ENCODE measurements around the gene PFDN6. TPM values are rescaled to one million over a fixed set of nuclear protein-coding genes. Genes with fewer than 3 reads are reported as not detected.

Gene PFDN6
- total and polyA plus RNA-seq, 2 of the 13 experiments (the other 11 are each of a cell fraction or from before 2014, with no cell fraction given): 75.5 to 87.0 TPM

GRCh38 chr6:33271468-33272274, 17.7 kb upstream of the PFDN6 start, which contains the start of the genes RPS18 and VPS52 (continued):
- TF ChIP-seq HNF1A (IDR thresholded peaks at IDR 0.05; ENCODE audit: low read depth) (peak; percentile 29; the same call in 1 of the 2 replicates), HNF1A (CRISPR knock-in tag; IDR thresholded peaks at IDR 0.05; ENCODE audit: borderline replicate concordance) (peak; percentile 79), ZBTB10 (CRISPR knock-in tag; IDR thresholded peaks at IDR 0.05; ENCODE audit: borderline replicate concordance) (peak; percentile 57; the same call in 1 of the 2 replicates), TFAP4 (IDR thresholded peaks at IDR 0.05; ENCODE audit: borderline replicate concordance, low read depth) (peak; percentile 15; the same call in 1 of the 2 replicates), ZFP90 (CRISPR knock-in tag; IDR thresholded peaks at IDR 0.05; ENCODE audit: borderline replicate concordance) (peak; percentile 88), IKZF4 (CRISPR knock-in tag; IDR thresholded peaks at IDR 0.05; ENCODE audit: borderline replicate concordance, low read depth, not compliant biosample characterization) (peak; percentile 94), MATR3 (CRISPR knock-in tag; IDR thresholded peaks at IDR 0.05) (no peak), ZNF570 (CRISPR knock-in tag; IDR thresholded peaks at IDR 0.05; ENCODE audit: borderline replicate concordance) (no peak), ZNF841 (CRISPR knock-in tag; IDR thresholded peaks at IDR 0.05; ENCODE audit: borderline replicate concordance) (no peak), NCOA1 (CRISPR knock-in tag; IDR thresholded peaks at IDR 0.05) (0 out of 2 replicates have a peak, but pooled peaks have one; percentile 88), TRIM22 (IDR thresholded peaks at IDR 0.05) (no peak), ZNF564 (CRISPR knock-in tag; IDR thresholded peaks at IDR 0.05) (peak; percentile 84), USF2 (IDR thresholded peaks at IDR 0.05; ENCODE audit: low read depth, low read length) (no peak), USF2 (CRISPR knock-in tag; IDR thresholded peaks at IDR 0.05; ENCODE audit: borderline replicate concordance) (no peak), MAZ (IDR thresholded peaks at IDR 0.05; ENCODE audit: borderline replicate concordance, low read depth, low read length) (peak; percentile 63; the same call in 1 of the 2 replicates), MAZ (CRISPR knock-in tag; IDR thresholded peaks at IDR 0.05; ENCODE audit: low read depth) (no peak; the same call in 1 of the 2 replicates), SP2 (CRISPR knock-in tag; IDR thresholded peaks at IDR 0.05) (peak; percentile 86)
